ENCODE results near the gene ACOT13. TPM values are rescaled to one million over a fixed set of nuclear protein-coding genes. Genes with fewer than 3 reads are reported as not detected.
"Not testable (repeated sequence)": the region's sequence is repeated elsewhere in the genome, so short reads cannot be mapped to it uniquely, and the experiment has no call there.

The ACOT13 gene
- total and polyA plus RNA-seq, 2 donors (not counting 1 experiment from before 2014, with no cell fraction given) = 3.6 to 6.6 TPM

DNA sequence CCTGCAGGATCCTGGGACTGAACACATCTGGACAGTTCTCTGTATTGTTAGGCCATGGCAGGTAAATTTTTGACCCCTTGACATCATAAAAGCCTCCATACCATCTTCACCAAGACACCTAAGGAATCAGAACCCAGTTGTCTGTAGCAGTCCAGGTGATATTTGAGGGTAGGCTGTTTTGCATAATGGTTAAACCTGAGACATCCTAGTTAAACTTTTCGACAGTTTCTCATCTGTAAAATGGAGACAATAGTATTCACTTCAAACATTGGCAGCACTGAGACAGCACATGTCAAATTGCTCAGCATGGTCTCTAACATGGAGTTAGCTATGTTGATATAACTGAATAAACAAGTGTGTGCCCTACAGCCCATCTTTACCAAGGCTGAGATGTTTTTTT is 27.3 kb downstream of the ACOT13 start:
- no peaks in the 10 kb centered on the region for H3K9me3 Mint-ChIP-seq (ENCODE audit: insufficient read depth)

DNA sequence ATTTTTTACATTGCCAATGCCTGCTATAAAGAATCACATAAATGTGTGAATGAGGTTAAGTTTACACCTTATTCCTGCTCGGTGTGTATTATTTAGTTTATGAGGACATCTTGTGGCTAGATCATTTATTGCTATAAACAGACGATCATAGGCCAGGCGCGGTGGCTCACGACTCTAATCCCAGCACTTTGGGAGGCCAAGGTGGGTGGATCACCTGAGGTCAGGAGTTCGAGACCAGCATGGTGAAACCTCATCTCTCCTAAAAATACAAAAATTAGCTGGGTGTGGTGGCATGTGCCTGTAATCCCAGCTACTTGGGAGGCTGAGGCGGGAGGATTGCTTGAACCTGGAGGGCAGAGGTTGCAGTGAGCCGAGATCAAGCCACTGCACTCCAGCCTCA is 28.8 kb downstream of the ACOT13 start:
- intact Hi-C loops (cut with micrococcal nuclease) = loop anchor here (1.0 to 10.0 kb wide), 5 partner anchors 29 to 200 kb away; partner anchors contain the start of genes ACOT13, KIAA0319 and TDP2
- H3K27ac Mint-ChIP-seq; H3K9ac ChIP-seq (ENCODE audit: low read length); H3K79me2 ChIP-seq (ENCODE audit: control insufficient read depth, insufficient read depth, low read length); H2AFZ ChIP-seq (ENCODE audit: insufficient read depth, low read depth, low read length, poor library complexity, severe bottlenecking); H3K27me3 Mint-ChIP-seq; H3K36me3 ChIP-seq (replicated peaks in 1 of 2; ENCODE audit: control extremely low read depth in 1 of 2, control insufficient read depth in 1 of 2, extremely low read depth in 1 of 2, insufficient read depth in 2 of 2, low read length in 1 of 2); H3K4me3 Mint-ChIP-seq; H3K4me1 Mint-ChIP-seq; H4K20me1 ChIP-seq (ENCODE audit: control insufficient read depth, insufficient read depth, low read length, poor library complexity, severe bottlenecking); H3K4me3 ChIP-seq (ENCODE audit: control extremely low read depth in 1 of 5, extremely low read depth in 1 of 5, insufficient read depth in 1 of 5, low read depth in 2 of 5, low read length in 4 of 5); POLR2A ChIA-PET; H3K27ac ChIP-seq (ENCODE audit: low read length in 2 of 2); H3K4me2 ChIP-seq (replicated peaks; ENCODE audit: low read depth, low read length, poor library complexity, severe bottlenecking); H3K4me1 ChIP-seq (ENCODE audit: control insufficient read depth in 2 of 2, insufficient read depth in 2 of 2, low read length in 2 of 2); H3K9me3 Mint-ChIP-seq (ENCODE audit: insufficient read depth); H3K9me3 ChIP-seq (ENCODE audit: control extremely low read depth in 1 of 3, control insufficient read depth in 2 of 3, insufficient read depth in 1 of 3, low read length in 2 of 3); H3K27me3 ChIP-seq (replicated peaks in 1 of 4; ENCODE audit: control extremely low read depth in 1 of 4, control insufficient read depth in 3 of 4, insufficient read depth in 4 of 4, low read length in 3 of 4): not testable (repeated sequence)
- TF ChIP-seq, protein P1, sequence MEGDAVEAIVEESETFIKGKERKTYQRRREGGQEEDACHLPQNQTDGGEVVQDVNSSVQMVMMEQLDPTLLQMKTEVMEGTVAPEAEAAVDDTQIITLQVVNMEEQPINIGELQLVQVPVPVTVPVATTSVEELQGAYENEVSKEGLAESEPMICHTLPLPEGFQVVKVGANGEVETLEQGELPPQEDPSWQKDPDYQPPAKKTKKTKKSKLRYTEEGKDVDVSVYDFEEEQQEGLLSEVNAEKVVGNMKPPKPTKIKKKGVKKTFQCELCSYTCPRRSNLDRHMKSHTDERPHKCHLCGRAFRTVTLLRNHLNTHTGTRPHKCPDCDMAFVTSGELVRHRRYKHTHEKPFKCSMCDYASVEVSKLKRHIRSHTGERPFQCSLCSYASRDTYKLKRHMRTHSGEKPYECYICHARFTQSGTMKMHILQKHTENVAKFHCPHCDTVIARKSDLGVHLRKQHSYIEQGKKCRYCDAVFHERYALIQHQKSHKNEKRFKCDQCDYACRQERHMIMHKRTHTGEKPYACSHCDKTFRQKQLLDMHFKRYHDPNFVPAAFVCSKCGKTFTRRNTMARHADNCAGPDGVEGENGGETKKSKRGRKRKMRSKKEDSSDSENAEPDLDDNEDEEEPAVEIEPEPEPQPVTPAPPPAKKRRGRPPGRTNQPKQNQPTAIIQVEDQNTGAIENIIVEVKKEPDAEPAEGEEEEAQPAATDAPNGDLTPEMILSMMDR (IDR thresholded peaks at IDR 0.05) = peak; percentile 68
- CTCF ChIA-PET = interaction anchor here (1.0 to 8.8 kb wide), 4 partner anchors 13 to 201 kb away, joined by 4 to 156 read pairs (median 4); partner anchors contain the start of gene ALDH5A1
- ATAC-seq (ENCODE audit: low read depth) (peak; percentile 90), DNase-seq (peak; percentile 69)
- 100% methylated on average over 2 of the region's 8 CpGs for WGBS (ENCODE audit: insufficient coverage)

More for the DNA sequence above, 27.3 kb downstream of the ACOT13 start:
- Histone ChIP-seq H3K9me3 (ENCODE audit: control extremely low read depth in 1 of 3, control insufficient read depth in 2 of 3, insufficient read depth in 1 of 3, low read length in 2 of 3) (no peaks in the 10 kb centered on the region), H3K79me2 (ENCODE audit: control insufficient read depth, insufficient read depth, low read length) (no peaks in the 10 kb centered on the region), H2AFZ (ENCODE audit: insufficient read depth, low read depth, low read length, poor library complexity, severe bottlenecking) (no peak overlapping the region), H3K4me3 (ENCODE audit: control extremely low read depth in 1 of 5, extremely low read depth in 1 of 5, insufficient read depth in 1 of 5, low read depth in 2 of 5, low read length in 4 of 5) (no peak overlapping the region), H3K4me1 (ENCODE audit: control insufficient read depth in 2 of 2, insufficient read depth in 2 of 2, low read length in 2 of 2) (no peaks in the 10 kb centered on the region), H4K20me1 (ENCODE audit: control insufficient read depth, insufficient read depth, low read length, poor library complexity, severe bottlenecking) (no peaks in the 10 kb centered on the region), H3K27me3 (replicated peaks in 1 of 4; ENCODE audit: control extremely low read depth in 1 of 4, control insufficient read depth in 3 of 4, insufficient read depth in 4 of 4, low read length in 3 of 4) (no peaks in the 10 kb centered on the region), H3K4me2 (replicated peaks; ENCODE audit: low read depth, low read length, poor library complexity, severe bottlenecking) (no peak overlapping the region), H3K9ac (ENCODE audit: low read length) (no peak overlapping the region), H3K36me3 (replicated peaks in 1 of 2; ENCODE audit: control extremely low read depth in 1 of 2, control insufficient read depth in 1 of 2, extremely low read depth in 1 of 2, insufficient read depth in 2 of 2, low read length in 1 of 2) (no peaks in the 10 kb centered on the region), H3K27ac (ENCODE audit: low read length in 2 of 2) (no peak overlapping the region)
- no peak overlapping the region for H3K27ac Mint-ChIP-seq
- no peak for ATAC-seq (ENCODE audit: low read depth)
- no peak overlapping the region for H3K4me3 Mint-ChIP-seq
- whole genome bisulfite sequencing (ENCODE audit: insufficient coverage) = no CpG with 5 or more reads among the region's 1 CpG
- H3K4me1 Mint-ChIP-seq = peaks cover 2% of the 10 kb centered on the region
- ChIA-PET POLR2A (no interaction called here), CTCF (interaction anchor here (0.6 to 8.8 kb wide), 8 partner anchors 9 to 412 kb away, joined by 3 to 156 read pairs (median 3); no protein-coding TSS in a partner anchor)
- intact Hi-C loops (cut with micrococcal nuclease) = loop anchor here (2.0 to 10.0 kb wide), 3 partner anchors 27 to 412 kb away; partner anchors contain the start of genes ACOT13, KIAA0319 and TDP2
- H3K27me3 Mint-ChIP-seq = no peaks in the 10 kb centered on the region
- DNase-seq = no peak
- TF ChIP-seq, protein P1 (IDR thresholded peaks at IDR 0.05) = no peak
- no peak for TF ChIP-seq EZH2 (IDR thresholded peaks at IDR 0.05; ENCODE audit: borderline replicate concordance, insufficient read depth, low read depth, low read length, poor library complexity, severe bottlenecking)
